ENCODE measurements around the gene HIVEP3. TPM values are rescaled to one million over a fixed set of nuclear protein-coding genes. Genes with fewer than 3 reads are reported as not detected.

Gene HIVEP3
- total and polyA plus RNA-seq, 4 donors: 7.0 to 14.7 (median 8.8) TPM

DNA sequence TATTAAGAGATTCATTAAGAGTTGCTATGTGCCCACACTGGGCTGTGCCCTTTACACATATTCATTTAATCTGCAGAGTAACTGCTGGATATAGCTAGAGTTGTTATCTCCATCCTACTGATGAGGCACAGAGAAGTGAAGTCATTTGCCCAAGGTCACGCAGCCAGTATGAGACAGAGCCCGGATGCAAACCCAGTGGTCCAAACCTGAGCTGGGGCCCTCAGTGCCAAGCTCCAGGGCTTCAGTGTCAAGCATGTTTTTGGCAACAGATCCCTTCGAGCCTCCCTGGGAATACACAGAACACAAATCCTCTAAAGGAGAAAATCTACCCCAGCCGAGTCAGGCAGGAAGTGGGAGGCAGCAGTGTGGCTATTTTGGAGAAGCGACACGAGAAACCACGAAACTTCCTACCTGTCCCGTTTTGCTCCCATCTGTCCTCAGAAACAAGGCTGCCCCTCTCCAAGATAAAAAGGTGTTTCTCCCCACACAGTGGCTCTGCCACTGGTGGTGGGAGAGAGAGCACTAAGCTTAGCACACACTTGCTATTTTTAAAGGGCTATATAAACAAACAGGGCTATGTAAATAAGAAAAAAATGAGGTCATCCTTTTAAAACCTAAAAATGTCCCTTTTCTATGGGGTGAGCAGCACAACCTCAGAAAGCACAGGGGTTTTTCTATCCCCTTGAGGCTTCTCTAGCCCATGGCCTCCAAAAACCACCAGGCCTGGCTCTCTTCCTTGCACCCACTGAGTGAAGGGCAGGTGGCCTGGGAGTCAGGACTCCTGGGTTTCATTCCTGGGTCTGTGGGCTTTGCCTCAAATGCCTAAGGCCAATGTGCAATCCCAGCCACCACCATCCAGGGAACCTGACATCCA is 295.6 kb downstream of the HIVEP3 start:
- ATAC-seq (ENCODE audit: insufficient read depth, low FRiP score) (no peak), DNase-seq (no peak)
- Histone ChIP-seq H3K4me1 (ENCODE audit: control insufficient read depth in 5 of 5, insufficient read depth in 5 of 5, low read length in 5 of 5) (peaks cover 0 to 18% (median 16%) of the 10 kb centered on the region in 5 donors), H3K9ac (ENCODE audit: insufficient read depth in 1 of 2, low read length in 2 of 2) (no peak overlapping the region), H3K27ac (ENCODE audit: low read depth in 1 of 2, low read length in 1 of 2) (no peak overlapping the region), H3K27me3 (ENCODE audit: control insufficient read depth in 3 of 3, insufficient read depth in 3 of 3, low read length in 2 of 3) (no peaks in the 10 kb centered on the region), H3K4me3 (no peak overlapping the region), H3K9me3 (ENCODE audit: control insufficient read depth in 4 of 4, insufficient read depth in 3 of 4, low read length in 3 of 4) (no peaks in the 10 kb centered on the region), H3K36me3 (ENCODE audit: control insufficient read depth in 4 of 4, insufficient read depth in 4 of 4, low read length in 4 of 4) (peaks cover 0 to under 1% (median 0%) of the 10 kb centered on the region in 4 donors)
- TF ChIP-seq CTCF (IDR thresholded peaks at IDR 0.05; ENCODE audit: control extremely low read depth, extremely low read depth): no peak
- 34 to 41% methylated on average over 8 of the region's 8 CpGs for WGBS, 2 donors

GRCh38 chr1:41622402-41622801 is 296.3 kb downstream of the HIVEP3 start:
- no peak for TF ChIP-seq CTCF (IDR thresholded peaks at IDR 0.05; ENCODE audit: control extremely low read depth, extremely low read depth)
- ATAC-seq (ENCODE audit: insufficient read depth, low FRiP score) (no peak), DNase-seq (no peak)
- no peak overlapping the region for H3K4me3 ChIP-seq
- H3K4me1 ChIP-seq (ENCODE audit: control insufficient read depth in 5 of 5, insufficient read depth in 5 of 5, low read length in 5 of 5): peaks cover 0 to 23% (median 20%) of the 10 kb centered on the region in 5 donors
- H3K27ac ChIP-seq (ENCODE audit: low read depth in 1 of 2, low read length in 1 of 2): no peak overlapping the region
- H3K36me3 ChIP-seq (ENCODE audit: control insufficient read depth in 4 of 4, insufficient read depth in 4 of 4, low read length in 4 of 4): no peaks in the 10 kb centered on the region
- WGBS, 2 donors: 77 to 88% methylated on average over 8 of the region's 8 CpGs
- no peak overlapping the region for H3K9ac ChIP-seq (ENCODE audit: insufficient read depth in 1 of 2, low read length in 2 of 2)
- H3K9me3 ChIP-seq (ENCODE audit: control insufficient read depth in 4 of 4, insufficient read depth in 3 of 4, low read length in 3 of 4): no peaks in the 10 kb centered on the region
- H3K27me3 ChIP-seq (ENCODE audit: control insufficient read depth in 3 of 3, insufficient read depth in 3 of 3, low read length in 2 of 3): no peaks in the 10 kb centered on the region

DNA sequence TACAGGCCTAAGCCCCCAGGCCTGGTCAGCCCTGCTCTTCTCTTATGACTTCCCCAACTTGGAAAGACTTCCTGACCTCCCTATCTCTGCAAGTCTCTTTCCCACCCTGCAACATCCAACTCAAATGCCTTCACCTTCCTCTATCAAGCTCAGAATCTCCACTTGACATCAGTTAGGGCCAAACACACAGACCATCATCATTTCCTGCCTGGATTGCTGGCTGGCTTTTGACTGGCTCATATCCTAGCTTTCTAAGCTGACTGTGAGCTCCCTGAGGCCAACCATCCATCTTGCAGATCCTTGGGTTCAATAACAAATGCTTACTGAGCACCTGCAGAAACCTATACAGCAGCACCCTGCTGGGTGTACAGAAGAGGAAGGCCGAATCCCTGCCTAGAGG is 296.9 kb downstream of the HIVEP3 start:
- H3K4me3 ChIP-seq: no peak overlapping the region
- no peak for TF ChIP-seq CTCF (IDR thresholded peaks at IDR 0.05; ENCODE audit: control extremely low read depth, extremely low read depth)
- DNase-seq (no peak), ATAC-seq (ENCODE audit: insufficient read depth, low FRiP score) (no peak)
- no peak overlapping the region for H3K9ac ChIP-seq (ENCODE audit: insufficient read depth in 1 of 2, low read length in 2 of 2)
- peaks cover 0 to 23% (median 20%) of the 10 kb centered on the region in 5 donors for H3K4me1 ChIP-seq (ENCODE audit: control insufficient read depth in 5 of 5, insufficient read depth in 5 of 5, low read length in 5 of 5)
- 100% methylated on average over 1 of the region's 1 CpG for WGBS, 2 donors
- H3K36me3 ChIP-seq (ENCODE audit: control insufficient read depth in 4 of 4, insufficient read depth in 4 of 4, low read length in 4 of 4): no peaks in the 10 kb centered on the region
- no peaks in the 10 kb centered on the region for H3K27me3 ChIP-seq (ENCODE audit: control insufficient read depth in 3 of 3, insufficient read depth in 3 of 3, low read length in 2 of 3)
- H3K27ac ChIP-seq (ENCODE audit: low read depth in 1 of 2, low read length in 1 of 2): no peak overlapping the region
- H3K9me3 ChIP-seq (ENCODE audit: control insufficient read depth in 4 of 4, insufficient read depth in 3 of 4, low read length in 3 of 4): no peaks in the 10 kb centered on the region
